DOHH2 (cell line): ENCODE results near the gene MOGAT1.

Experiments
- CTCF ChIP-seq: fragments of 200-600 bp; sonication (generic); IDR thresholded peaks from one replicate; pipeline ENCODE4 v1.5.1; 2014; ENCODE audit warnings: antibody characterized with exemption, mild to moderate bottlenecking, low read depth, low read length; ENCODE audit not compliant: poor library complexity, severe bottlenecking
- EZH2phosphoT487 ChIP-seq: fragments of 200-600 bp; sonication (generic); IDR thresholded peaks from 2 replicates; pipeline ENCODE4 v1.6.1; 2017; ENCODE audit warnings: borderline replicate concordance, mild to moderate bottlenecking, antibody characterized with exemption, low read length, moderate library complexity, mixed read lengths

GRCh38 chr2:222732489-222733178, 61.2 kb downstream of the MOGAT1 start:
- TF ChIP-seq CTCF: no peak
- TF ChIP-seq EZH2phosphoT487: no peak
